Esophagus squamous epithelium (tissue), 4 donors: ENCODE results near the gene TMEM30B.

Experiments used
- CTCF ChIP-seq, 6 experiments: fragments of 450-650 bp in 4 of 6; fragments of 200-600 bp in 2 of 6; sonication (generic) in 2 of 6; IDR thresholded peaks; one replicate each; pipeline ENCODE4 v1.5.1; 2016 to 2019; ENCODE audit warnings: antibody characterized with exemption in 6 of 6, mild to moderate bottlenecking in 4 of 6, moderate library complexity in 4 of 6
- POLR2A ChIP-seq, 4 donors: fragments of 450-650 bp; IDR thresholded peaks; one replicate each; pipeline ENCODE4 v1.6.1; 2017; ENCODE audit warnings: antibody characterized with exemption in 4 of 4, mild to moderate bottlenecking in 4 of 4, moderate library complexity in 3 of 4

DNA sequence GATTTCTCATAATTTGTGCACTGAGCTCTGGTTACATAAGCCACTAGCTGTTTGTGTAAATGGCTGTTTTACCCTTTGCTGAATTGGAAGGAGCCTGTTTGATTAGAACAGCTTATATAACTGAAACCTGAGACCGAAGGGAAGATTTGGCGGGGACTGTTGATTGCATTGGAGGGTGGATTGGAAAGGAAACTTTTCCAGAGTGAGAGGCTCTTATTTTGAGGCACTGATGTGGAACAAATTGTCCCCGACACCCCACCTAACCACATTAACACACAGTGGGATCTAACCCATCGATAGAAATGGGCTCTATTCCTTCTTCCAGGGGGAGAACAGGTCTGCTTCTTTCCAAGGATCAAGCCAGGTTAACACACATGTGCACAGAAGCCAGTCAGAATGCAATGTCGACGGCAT, 51.7 kb downstream of the TMEM30B start:
- no peak for TF ChIP-seq POLR2A (IDR thresholded peaks at IDR 0.05)
- no peak for TF ChIP-seq CTCF (IDR thresholded peaks at IDR 0.05)
